Superior temporal gyrus (tissue), 1 donor: ENCODE results near the gene TNP2.

ENCODE experiments used
- DNase-seq: peaks from one replicate; pipeline ENCODE4 v3.0.0-alpha.2; 2016; ENCODE audit errors: extremely low spot score

Gene TNP2

DNA sequence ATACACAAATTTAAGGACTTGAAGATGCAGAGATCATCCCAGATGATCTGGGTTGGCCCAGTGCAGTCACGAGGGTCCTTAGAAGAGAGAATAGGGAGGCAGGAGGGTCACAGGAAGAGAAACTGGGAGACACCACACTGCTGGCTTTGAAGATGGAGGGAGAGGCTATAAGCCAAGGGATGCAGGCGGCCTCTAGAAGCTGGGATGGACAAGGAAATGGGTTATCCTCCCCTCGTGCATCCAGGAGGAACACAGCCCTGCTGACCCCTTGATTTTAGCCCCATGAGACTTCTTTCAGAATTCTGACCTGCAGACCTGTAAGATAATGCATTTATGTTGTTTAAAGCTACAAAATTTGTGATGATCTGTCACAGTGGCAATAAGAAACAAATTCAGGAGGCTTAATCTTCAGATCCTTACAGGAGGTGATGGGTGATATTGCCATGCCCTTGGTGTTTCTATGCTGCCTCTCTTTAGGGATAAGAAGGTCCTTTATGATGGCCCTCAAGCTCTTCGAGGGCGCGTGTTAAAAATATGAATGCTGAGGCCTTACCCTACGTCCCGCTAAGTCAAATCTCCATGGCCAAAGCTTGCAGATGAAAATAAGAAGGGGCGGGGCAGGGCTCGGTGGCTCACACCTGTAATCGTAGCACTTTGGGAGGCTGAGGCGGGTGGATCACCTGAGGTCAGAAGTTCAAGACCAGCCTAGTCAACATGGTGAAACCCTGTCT, 8.6 kb upstream of the TNP2 start:
- no peak for DNase-seq

DNA sequence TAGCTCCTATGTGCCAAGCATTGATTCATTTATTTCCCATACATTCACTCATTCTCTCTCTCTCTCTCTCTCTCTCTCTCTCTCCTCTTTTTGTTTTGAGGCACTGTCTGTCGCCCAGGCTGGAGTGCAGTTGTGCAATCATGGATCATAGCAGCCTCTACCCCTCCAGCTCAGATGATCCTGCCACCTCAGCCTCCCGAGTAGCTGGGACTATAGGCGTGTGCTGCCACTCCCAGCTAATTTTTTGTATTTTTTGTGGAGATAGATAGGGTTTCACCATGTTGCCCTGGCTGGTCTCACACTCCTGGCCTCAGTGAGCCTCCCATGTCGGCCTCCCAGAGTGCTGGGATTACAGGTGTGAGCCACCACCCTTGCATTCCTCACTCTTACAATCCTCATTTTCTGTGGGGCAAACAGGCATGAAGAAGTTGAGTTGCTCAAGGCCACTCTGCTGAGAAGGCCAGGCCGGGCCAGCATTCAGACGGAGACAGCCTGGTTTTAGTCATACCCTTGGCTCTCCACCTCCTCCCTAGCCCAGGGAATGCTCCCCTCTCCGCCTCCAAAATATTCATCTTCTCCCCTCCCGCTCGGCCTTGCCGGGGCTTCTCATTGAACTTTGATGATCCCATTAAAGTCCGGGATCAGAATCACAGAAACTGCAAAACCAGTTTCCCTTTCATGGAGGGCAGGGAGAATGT, 7.9 kb upstream of the TNP2 start:
- DNase-seq = no peak

DNA sequence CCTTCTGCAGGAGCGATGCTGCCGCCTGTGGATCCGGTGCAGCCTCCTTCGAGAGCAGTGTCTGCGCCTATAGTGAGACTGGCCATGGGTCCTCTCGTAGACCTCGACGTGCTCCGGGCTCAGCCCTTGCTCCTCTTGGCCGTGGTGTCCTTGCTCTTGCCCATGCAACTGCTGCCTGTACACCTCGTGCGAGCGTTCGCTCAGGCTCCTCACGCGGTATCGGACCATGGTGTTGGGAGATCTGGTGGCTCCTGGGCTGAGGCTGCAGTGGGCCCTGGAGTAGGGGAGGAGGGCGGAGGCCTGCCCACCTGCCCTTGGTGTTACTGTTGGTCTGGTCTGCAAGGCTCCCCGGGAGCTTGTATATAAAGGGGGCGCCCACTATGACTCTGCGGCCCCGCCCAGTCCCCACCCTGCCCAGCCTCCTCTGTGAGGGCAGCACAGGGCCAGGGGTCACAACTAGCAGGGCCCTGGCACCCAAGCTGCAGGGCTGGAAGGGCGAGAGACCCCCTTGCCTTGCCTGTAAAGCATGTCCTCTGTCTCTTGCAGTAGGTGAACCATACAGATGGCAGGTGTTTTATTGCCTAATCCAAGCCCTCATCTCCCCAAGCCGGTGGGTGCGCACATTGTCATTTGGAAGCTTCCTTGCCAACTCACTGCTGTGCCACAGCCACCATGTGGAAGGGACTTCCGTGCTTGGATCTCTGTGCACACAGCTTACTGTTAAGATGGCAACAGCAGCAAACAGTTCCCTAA, 7.2 kb upstream of the TNP2 start, which contains the start of gene PRM2:
Gene PRM2 (minus strand): TSS at position 338 of the 753 bp plus-strand sequence. CDS start 110 bp downstream, at position 228.
- no peak for DNase-seq

GRCh38 chr16:11274964-11275363, 5.8 kb upstream of the TNP2 start:
- no peak for DNase-seq

DNA sequence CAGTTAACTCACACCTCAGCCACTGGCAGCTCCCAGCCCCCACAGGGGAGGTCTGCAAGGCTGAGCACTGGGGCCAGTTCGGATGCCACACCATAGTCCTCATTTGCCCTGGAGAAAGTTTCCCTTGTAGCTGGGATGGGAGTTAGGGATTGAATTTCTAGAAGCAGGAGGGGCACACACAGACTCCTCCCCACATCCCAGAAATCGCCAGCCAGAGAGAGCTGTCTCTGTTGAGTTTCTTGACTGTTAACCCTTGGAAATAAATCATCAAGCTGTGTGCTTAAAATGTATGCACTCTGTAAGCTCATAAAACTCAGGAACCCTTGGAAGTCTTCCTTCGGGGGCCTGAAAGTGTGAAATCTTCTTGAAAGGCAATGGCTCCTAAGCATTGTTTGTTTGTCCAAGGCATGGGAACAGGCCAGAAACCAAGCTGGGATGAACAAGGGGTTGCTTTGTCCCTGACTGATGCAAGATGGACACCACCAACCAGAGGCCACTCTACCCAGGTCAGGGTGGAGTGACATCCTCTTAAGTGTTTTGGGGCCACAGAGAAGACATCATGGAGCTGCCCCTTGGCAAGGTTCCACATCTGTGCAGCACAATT, 4.7 kb upstream of the TNP2 start:
- no peak for DNase-seq

DNA sequence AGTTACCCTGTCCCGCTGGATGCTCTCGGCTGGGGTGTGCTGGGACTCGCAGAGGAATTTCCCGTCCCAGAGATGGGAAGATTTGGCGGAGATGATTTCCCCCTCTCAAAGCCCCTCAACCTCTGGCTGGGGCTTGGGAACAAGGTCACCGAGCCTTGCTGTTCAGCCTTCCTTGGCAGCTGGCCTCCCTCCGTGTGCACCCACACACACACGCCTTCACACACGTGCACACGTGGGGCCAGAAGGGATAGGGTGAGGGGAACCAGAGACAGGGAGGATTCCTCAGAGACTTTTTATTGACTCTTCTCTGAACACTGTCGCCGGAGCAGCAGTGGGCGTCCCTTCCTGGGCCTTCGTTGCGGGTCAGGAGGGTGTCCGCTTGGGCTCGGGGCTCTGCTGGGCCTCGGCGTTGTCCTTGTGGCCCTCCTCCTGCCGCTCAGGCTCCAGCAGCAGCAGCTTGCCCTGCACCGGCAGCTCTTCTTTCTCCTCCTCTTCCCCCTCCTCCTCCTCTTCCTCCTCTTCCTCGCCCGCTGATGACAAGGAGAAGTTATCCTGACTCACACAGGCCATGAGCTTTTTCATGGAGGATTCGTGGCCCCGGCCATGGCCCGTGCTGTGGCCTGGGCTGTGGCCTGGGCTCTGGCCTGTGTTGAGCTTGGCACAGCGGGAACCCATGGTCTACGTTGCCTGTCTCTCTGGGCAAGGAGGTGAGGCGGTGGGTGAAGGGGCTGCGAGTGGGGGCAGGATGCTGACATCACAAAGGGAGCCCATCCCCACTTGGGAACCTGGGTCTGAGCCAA, 4.0 kb upstream of the TNP2 start, which contains the start of gene PRM3:
Gene PRM3 (minus strand): TSS at position 709 of the 800 bp plus-strand sequence. CDS start 34 bp downstream, at position 675.
- no peak for DNase-seq

GRCh38 chr16:11272484-11272883, 3.4 kb upstream of the TNP2 start:
- DNase-seq = no peak

- DNase-seq = no peak
Observed at GRCh38 chr16:11271610-11272009, 2.5 kb upstream of the TNP2 start.

DNA sequence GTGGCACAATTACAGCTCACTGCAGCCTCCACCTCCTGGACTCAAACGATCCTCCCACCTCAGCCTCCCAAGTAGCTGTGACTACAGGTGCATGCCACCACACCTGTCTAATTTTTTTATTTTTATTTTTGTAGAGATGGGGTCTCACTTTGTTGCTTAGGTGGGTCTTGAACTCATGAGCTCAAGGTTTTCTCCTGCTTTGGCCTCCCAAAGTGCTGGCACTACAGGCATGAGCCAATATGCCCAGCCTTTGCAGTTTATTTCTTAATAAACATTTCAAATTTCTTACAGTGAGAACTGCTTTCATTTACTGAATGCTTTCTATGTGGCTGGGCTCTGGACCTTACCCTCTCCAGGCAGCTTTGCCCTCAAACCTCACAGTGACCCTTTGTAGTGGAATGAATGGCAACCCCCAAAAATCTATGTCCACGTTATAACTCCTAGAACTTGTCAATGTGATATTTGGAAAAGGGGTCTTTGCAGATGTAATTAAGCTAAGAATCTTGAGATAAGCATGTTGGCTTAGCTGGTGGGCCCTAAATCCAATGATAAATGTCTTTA, 1.6 kb upstream of the TNP2 start:
- DNase-seq = no peak

GRCh38 chr16:11265124-11265523, 4.0 kb downstream of the TNP2 start:
- DNase-seq = no peak

DNA sequence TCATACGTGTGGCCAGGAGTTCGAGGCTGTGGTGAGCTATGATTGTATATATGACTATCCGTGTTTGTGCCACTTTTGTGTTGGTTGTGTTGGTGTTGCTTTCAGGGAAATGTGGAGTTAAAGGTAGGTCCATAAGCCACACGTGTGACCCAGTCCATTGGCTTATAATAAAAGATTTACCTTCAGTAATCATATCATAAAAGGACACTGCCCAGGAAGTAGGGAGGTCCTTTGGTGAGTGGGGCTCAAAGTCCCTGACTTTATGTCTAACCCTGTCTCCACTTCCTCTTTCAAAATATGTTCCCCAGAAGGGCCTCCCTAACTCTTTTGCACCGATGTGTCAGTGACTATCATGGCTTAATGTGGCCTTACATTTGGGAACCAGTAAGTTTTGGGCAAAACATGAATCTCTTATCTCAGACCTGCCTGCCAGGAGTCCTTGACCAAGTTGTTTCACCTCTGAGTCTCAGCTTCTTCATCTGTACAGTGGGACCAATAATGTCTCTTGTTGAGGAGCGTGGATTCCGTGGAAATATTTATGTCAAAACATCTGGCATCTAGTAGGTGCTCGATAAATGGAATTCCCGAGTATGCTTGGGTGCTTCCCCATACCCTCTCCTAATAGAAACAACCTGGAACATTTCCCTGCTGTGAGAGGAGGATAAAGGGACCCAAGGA, 4.8 kb downstream of the TNP2 start:
- no peak for DNase-seq

DNA sequence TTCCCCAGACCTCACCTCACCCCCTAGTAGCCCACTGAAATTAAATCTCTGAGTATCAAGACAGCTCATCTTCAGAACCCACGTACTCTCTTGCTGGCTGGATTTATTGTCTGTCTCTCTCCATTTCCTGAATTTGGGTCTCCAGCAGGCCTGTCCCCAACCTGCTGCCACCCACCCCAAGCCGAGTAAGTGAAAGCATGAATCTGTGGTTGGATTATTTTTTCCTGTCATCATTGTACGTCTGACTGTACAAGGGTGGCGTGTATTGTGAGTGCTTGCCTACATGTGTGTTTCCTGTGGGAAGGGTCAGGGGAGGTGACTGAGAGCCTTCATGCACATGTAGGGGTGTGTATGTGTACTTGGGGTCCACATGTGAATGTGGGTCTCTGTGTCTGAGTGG, 5.4 kb downstream of the TNP2 start:
- DNase-seq = no peak

GRCh38 chr16:11262915-11263314, 6.2 kb downstream of the TNP2 start:
- no peak for DNase-seq

DNA sequence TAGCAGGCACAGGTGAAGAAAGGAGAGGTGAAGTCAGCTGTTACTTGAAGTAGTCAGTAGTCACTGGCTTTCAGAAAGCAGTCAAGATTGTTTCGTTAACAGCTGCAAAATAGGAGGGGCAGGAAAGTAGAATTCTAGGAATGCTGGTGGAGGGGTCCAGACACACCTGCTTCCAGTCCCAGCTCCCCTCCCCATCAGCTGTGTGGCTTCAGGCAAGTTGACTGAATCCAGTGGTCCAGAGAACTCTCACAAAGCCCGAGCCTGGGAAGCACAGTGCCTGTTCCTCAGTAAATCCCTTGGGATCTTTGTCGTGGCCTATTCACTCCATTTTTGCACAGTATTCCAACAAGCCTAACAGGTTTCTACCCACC, 8.5 kb downstream of the TNP2 start:
- DNase-seq = no peak

GRCh38 chr16:11259655-11260595, 9.2 kb downstream of the TNP2 start:
- DNase-seq = no peak

- peak; percentile 83 for DNase-seq
Observed at GRCh38 chr16:11258553-11259492, 10.3 kb downstream of the TNP2 start.

GRCh38 chr16:11257131-11257938, 11.8 kb downstream of the TNP2 start:
- DNase-seq = peak; percentile 83
